Suprapubic skin (tissue), 4 donors: ENCODE data around the gene CDK11B. TPM values are rescaled to one million over a fixed set of nuclear protein-coding genes. Genes with fewer than 3 reads are reported as not detected.

Source experiments
- DNase-seq, 2 donors: peaks; one replicate each; pipeline ENCODE4 v3.0.0-alpha.2; 2019; ENCODE audit warnings: low spot score in 2 of 2
- H3K27ac ChIP-seq: fragments of 200-600 bp; sonication (generic); one replicate; pipeline ENCODE4 v1.5.1; 2019
- H3K27me3 ChIP-seq: fragments of 200-600 bp; sonication (generic); one replicate; pipeline ENCODE4 v1.5.1; 2019
- H3K36me3 ChIP-seq: fragments of 200-600 bp; sonication (generic); one replicate; pipeline ENCODE4 v1.5.1; 2019
- H3K4me1 ChIP-seq: fragments of 200-600 bp; sonication (generic); one replicate; pipeline ENCODE4 v1.5.1; 2019
- H3K4me3 ChIP-seq: fragments of 200-600 bp; sonication (generic); one replicate; pipeline ENCODE4 v1.5.1; 2019; ENCODE audit warnings: mild to moderate bottlenecking
- H3K9me3 ChIP-seq: fragments of 200-600 bp; sonication (generic); one replicate; pipeline ENCODE4 v1.5.1; 2019
- CTCF ChIP-seq, 2 donors: fragments of 200-600 bp in 1 of 2; fragments of 450-650 bp in 1 of 2; sonication (generic) in 1 of 2; IDR thresholded peaks; one replicate each; pipeline ENCODE4 v1.5.1; 2016 to 2019; ENCODE audit warnings: antibody characterized with exemption in 2 of 2, mild to moderate bottlenecking in 1 of 2, moderate library complexity in 1 of 2
- EP300 ChIP-seq: sonication (generic); formaldehyde crosslinking; IDR thresholded peaks from one replicate; pipeline ENCODE4 v1.6.1; 2017; ENCODE audit warnings: antibody characterized with exemption
- POLR2A ChIP-seq, 2 donors: fragments of 450-650 bp; IDR thresholded peaks; one replicate each; pipeline ENCODE4 v1.6.1; 2017; ENCODE audit warnings: antibody characterized with exemption in 2 of 2, mild to moderate bottlenecking in 2 of 2, moderate library complexity in 2 of 2
- POLR2AphosphoS5 ChIP-seq, 3 donors: sonication (generic); formaldehyde crosslinking; IDR thresholded peaks; one replicate each; pipeline ENCODE4 v1.6.1; 2017; ENCODE audit warnings: antibody characterized with exemption in 3 of 3
- WGBS: methylation state at CpG from one replicate; pipeline ENCODE4 v1.1.5; 2018; 5-methylcytosine and 5-hydroxymethylcytosine counted together
- total RNA-seq, 4 donors: library from RNA; depleted of rRNA; stranded (reverse); fragments of >200 nt; gene quantifications; one replicate each; pipeline ENCODE4 v1.1.0, GENCODE V29; 2016

The CDK11B gene
- total RNA-seq, 4 donors from 2014 or later = 18.1 to 28.6 (median 23.3) TPM

DNA sequence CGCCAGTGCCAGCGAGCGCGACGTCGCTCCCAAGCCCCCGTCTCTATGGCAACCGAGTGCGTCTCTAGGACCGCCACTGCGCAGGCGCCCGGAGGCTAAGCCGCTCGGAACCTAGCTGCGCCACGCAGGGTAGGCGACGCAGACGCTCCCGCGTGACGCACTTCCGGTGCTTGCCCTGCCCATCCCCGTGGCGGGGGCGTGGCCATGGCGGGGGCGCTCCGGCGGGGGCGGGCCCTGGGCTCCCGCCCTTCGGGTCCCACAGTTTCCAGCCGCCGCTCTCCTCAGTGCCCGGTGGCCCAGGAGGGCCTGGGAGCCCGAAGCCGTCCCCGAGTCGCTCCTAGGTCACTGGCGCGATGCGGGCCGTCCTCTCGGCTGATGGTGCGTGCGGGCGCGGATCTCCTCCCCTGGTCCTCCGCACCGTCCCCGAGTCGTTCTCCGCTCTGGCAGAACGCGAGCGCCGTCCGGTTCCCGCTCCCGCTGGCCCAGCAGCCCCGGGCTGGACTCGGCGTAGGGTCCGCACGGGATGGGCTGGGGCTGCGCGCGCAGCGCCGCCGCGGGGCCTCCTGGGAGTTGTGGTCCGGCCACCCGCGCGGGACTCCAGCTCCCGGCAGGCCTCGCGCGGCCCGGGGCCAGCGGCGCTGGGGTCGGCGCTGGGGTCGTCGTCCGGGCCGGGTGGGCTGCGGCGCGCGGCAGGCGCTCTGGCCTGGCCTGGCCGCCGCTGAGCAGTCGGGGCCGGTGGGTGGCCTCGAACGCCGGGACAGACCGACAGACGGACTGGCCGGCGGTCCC lies 43.4 kb downstream of the CDK11B start, which contains the start of gene MIB2:
Gene MIB2, plus strand, starts transcription at position 245 of the 789 bp plus-strand sequence. CDS start 7,953 bp downstream, outside the sequence.
- H3K9me3 ChIP-seq = no peaks in the 10 kb centered on the region
- H3K27ac ChIP-seq = peak within 1 kb of the TSS; percentile 99
- H3K36me3 ChIP-seq = peaks cover 8% of the 10 kb centered on the region
- peaks cover 31% of the 10 kb centered on the region for H3K4me1 ChIP-seq
- 0% methylated on average over 1 of the region's 107 CpGs for WGBS
- TF ChIP-seq POLR2AphosphoS5 (IDR thresholded peaks at IDR 0.05) (peak; percentile 27 to 94 (median 46)), EP300 (no peak), CTCF (IDR thresholded peaks at IDR 0.05) (no peak), POLR2A (IDR thresholded peaks at IDR 0.05) (peak in 1 of 2 donors; percentile 42)
- H3K4me3 ChIP-seq = peak within 1 kb of the TSS; percentile 96
- no peaks in the 10 kb centered on the region for H3K27me3 ChIP-seq
- peak; percentile 97 for DNase-seq

DNA sequence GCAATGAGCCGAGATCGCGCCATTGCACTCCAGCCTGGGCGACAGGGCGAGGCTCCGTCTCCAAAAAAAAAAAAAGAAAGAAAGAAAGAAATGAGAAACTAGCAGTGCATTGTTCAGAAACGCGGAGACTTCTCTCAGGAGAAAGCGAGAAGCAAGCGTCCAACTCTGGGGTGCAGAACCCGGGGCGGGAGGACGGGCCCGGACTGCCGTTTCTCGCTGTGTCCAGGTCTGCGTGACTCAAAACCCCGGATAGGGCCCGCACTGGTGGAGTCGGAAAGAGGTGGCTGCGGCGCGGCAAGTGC lies 43.9 kb downstream of the CDK11B start:
- Histone ChIP-seq H3K9me3 (no peaks in the 10 kb centered on the region), H3K27ac (peak overlapping the region; percentile 99), H3K4me3 (peak overlapping the region; percentile 96), H3K4me1 (peaks cover 31% of the 10 kb centered on the region), H3K36me3 (peaks cover 8% of the 10 kb centered on the region), H3K27me3 (no peaks in the 10 kb centered on the region)
- WGBS = under 1% methylated on average over 19 of the region's 23 CpGs
- no peak for TF ChIP-seq EP300
- no peak for TF ChIP-seq POLR2AphosphoS5 (IDR thresholded peaks at IDR 0.05)
- TF ChIP-seq POLR2A (IDR thresholded peaks at IDR 0.05) = no peak
- TF ChIP-seq CTCF (IDR thresholded peaks at IDR 0.05) = no peak
- no peak for DNase-seq

GRCh38 chr1:1614204-1614953 lies 44.4 kb downstream of the CDK11B start:
- Histone ChIP-seq H3K9me3 (no peaks in the 10 kb centered on the region), H3K27ac (peak overlapping the region; percentile 99), H3K4me1 (peaks cover 31% of the 10 kb centered on the region), H3K27me3 (no peaks in the 10 kb centered on the region), H3K36me3 (peaks cover 8% of the 10 kb centered on the region), H3K4me3 (peak overlapping the region; percentile 96)
- TF ChIP-seq CTCF (IDR thresholded peaks at IDR 0.05) = no peak
- TF ChIP-seq POLR2A (IDR thresholded peaks at IDR 0.05) = no peak
- no peak for TF ChIP-seq POLR2AphosphoS5 (IDR thresholded peaks at IDR 0.05)
- TF ChIP-seq EP300 = no peak
- peak in 1 of 2 donors; percentile 84 for DNase-seq
- WGBS = 8% methylated on average over 26 of the region's 30 CpGs

GRCh38 chr1:1613509-1614082 lies 45.2 kb downstream of the CDK11B start:
- Histone ChIP-seq H3K4me3 (peak overlapping the region; percentile 96), H3K36me3 (peaks cover 8% of the 10 kb centered on the region), H3K27ac (no peak overlapping the region), H3K27me3 (no peaks in the 10 kb centered on the region), H3K9me3 (no peaks in the 10 kb centered on the region), H3K4me1 (peaks cover 31% of the 10 kb centered on the region)
- DNase-seq = no peak
- WGBS = 75% methylated on average over 11 of the region's 11 CpGs
- no peak for TF ChIP-seq CTCF (IDR thresholded peaks at IDR 0.05)
- TF ChIP-seq POLR2AphosphoS5 (IDR thresholded peaks at IDR 0.05) = no peak
- no peak for TF ChIP-seq POLR2A (IDR thresholded peaks at IDR 0.05)
- no peak for TF ChIP-seq EP300

- no peak for DNase-seq
- no peak overlapping the region for H3K27ac ChIP-seq
Measured at GRCh38 chr1:1612104-1612400, 46.8 kb downstream of the CDK11B start.

More at GRCh38 chr1:1612104-1612400, 46.8 kb downstream of the CDK11B start:
- no peaks in the 10 kb centered on the region for H3K27me3 ChIP-seq
- no peaks in the 10 kb centered on the region for H3K36me3 ChIP-seq
- no peaks in the 10 kb centered on the region for H3K9me3 ChIP-seq
- 87% methylated on average over 3 of the region's 3 CpGs for WGBS
- no peak overlapping the region for H3K4me3 ChIP-seq
- TF ChIP-seq POLR2A (IDR thresholded peaks at IDR 0.05) = no peak
- TF ChIP-seq POLR2AphosphoS5 (IDR thresholded peaks at IDR 0.05) = no peak
- TF ChIP-seq CTCF (IDR thresholded peaks at IDR 0.05) = no peak
- no peak for TF ChIP-seq EP300
- peaks cover 26% of the 10 kb centered on the region for H3K4me1 ChIP-seq
